GM12872 (cell line): ENCODE data around the gene RALA.

Experiments
- TF ChIP-seq, protein P1 (sequence below): IDR thresholded peaks from 3 replicates; pipeline ENCODE4 v1.5.1; 2011; ENCODE audit warnings: low read depth, mild to moderate bottlenecking, low read length, moderate library complexity; ENCODE audit not compliant: insufficient read depth

RALA gene

DNA sequence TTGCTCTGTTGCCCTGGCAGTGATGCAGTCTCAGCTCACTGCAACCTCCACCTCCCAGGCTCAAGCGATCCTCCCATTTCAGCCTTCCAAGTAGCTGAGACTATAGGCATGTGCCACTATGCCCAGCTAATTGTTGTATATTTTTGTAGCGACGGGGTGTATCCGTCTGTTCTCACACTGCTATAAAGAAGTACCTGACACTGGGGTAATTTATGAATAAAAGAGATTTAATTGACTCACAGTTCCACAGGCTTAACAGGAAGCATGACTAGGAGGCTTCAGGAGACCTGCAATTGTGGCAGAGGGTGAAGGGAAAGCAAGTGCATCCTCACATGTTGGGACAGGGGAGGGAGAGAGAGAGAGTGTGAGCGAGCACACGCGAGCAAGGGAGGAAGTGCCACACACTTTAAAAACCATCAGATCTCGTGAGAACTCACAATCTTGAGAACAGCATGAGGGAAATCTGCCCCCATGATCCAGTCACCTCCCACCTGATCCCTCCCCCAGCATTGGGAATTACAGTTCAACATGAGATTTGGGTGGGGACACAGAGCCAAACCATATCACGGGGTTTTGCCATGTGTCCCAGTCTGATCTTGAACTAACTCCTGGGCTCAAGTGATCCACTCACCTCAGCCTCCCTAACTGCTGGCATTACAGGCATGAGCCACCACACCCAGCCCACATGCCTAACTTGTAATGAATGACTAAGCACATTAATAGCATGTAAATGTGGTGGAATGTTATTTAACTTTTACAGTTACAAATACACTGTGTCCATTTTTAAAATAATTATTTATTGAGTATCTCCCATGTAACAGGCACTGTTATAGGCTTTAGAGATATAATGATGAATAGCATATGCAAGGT is 65.5 kb downstream of the RALA start:
- TF ChIP-seq, protein P1, sequence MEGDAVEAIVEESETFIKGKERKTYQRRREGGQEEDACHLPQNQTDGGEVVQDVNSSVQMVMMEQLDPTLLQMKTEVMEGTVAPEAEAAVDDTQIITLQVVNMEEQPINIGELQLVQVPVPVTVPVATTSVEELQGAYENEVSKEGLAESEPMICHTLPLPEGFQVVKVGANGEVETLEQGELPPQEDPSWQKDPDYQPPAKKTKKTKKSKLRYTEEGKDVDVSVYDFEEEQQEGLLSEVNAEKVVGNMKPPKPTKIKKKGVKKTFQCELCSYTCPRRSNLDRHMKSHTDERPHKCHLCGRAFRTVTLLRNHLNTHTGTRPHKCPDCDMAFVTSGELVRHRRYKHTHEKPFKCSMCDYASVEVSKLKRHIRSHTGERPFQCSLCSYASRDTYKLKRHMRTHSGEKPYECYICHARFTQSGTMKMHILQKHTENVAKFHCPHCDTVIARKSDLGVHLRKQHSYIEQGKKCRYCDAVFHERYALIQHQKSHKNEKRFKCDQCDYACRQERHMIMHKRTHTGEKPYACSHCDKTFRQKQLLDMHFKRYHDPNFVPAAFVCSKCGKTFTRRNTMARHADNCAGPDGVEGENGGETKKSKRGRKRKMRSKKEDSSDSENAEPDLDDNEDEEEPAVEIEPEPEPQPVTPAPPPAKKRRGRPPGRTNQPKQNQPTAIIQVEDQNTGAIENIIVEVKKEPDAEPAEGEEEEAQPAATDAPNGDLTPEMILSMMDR: no peak

DNA sequence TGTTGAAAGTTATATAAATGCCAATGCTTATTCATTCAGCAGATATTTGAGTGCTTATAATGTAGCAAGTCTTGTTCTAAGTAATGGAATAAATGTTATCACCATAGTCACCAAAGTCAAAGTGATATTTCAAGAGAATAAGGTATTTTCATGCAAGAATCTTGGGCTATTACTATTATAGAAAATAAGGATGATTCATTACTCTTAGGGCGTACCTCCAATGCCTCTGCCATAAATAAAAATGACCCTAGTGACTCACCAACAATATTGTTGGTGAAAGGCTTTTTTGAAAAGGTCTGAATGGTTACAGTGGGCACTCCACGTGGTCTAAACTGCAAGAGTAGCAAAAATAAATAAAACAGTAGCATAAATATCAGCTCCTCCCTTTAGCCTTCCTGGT is 68.4 kb downstream of the RALA start:
- TF ChIP-seq, protein P1: no peak

DNA sequence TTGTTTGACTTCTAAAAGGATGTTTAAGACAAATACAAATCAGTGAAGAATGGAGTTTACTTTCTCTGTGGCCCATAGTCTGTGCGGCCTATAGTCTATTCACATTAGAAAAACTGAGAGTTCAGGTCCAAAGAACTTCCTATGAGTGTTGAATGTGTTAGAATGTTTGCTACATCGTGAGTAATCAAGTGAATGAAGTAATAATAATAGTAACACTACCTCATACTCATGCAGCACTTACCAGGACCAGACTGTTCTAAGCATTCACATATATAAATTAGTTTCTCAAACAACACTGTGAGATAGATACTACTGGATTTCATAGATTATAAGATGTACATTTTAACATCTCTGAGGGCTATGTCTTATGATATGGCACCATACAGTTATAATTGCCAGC is 70.4 kb downstream of the RALA start:
- TF ChIP-seq, protein P1: no peak

DNA sequence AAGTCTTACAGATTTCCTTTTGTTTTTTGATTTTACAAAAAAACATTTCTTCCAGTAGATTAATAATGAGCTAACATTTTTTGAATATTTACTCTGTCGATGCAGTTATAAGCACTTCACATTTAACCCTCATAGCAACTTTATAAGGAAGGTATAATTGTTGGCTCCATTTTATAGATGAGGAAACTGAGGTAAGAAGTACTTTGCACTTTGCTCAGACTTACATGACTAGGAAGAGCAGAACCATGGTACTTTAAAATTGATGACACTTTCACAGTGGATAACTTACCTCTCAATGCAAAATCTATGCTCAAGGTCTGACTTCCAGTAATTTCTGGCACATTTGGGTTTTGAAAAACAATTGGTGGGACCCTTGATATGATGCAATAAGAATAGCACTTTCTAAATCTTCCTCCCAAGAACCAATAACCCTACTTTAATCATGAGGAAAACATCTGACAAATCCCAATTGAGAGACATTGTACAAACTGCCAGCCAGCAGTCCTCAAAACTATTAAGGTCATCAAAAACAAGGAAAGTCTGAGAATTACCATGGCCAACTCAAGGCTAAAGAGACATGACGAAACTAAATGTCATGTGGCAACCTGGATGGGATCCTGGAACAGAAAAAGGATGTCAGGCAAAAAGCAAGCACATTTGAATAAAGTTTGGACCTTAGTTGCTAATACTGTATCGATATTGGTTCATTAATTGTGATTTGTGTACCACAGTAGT is 72.6 kb downstream of the RALA start:
- TF ChIP-seq, protein P1: no peak

- TF ChIP-seq, protein P1: no peak
Observed at GRCh38 chr7:39696631-39697030, 73.3 kb downstream of the RALA start.

DNA sequence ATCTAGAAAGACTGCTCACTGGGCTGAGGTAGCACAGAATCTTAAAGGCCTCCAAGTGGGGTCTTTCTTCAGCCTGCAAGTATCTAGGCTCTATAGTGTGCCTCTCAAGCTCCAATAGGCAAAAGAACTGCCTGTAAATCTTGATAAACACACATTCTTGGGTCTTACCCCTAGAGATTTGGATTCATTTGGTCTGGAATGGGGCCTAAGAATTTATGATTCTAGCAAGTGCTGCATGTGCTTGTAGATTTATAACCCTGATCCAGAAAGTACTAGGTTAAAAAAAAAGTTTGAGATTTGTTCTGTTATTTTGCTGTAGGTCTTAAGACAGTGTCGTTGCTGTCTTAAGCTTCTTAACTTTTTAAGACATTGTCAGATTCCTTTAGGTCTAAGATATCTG is 74.1 kb downstream of the RALA start:
- TF ChIP-seq, protein P1: no peak

GRCh38 chr7:39700165-39700564 is 76.8 kb downstream of the RALA start:
- TF ChIP-seq, protein P1: no peak
